ENCODE results near the gene TMEM198. TPM values are rescaled to one million over a fixed set of nuclear protein-coding genes. Genes with fewer than 3 reads are reported as not detected.

Gene TMEM198
- total RNA-seq, 1 donor from 2014 or later = 7.6 TPM

- TF ChIP-seq CTCF (IDR thresholded peaks at IDR 0.05; ENCODE audit: insufficient read depth, low read length, poor library complexity, severe bottlenecking) = no peak
- peaks cover 3% of the 10 kb centered on the region for H3K36me3 ChIP-seq (ENCODE audit: control insufficient read depth, insufficient read depth, low read length)
- peaks cover 34% of the 10 kb centered on the region for H3K27me3 ChIP-seq (ENCODE audit: control insufficient read depth, insufficient read depth, low read length)
- no peak for DNase-seq (ENCODE audit: low read depth)
- no peak overlapping the region for H3K4me3 ChIP-seq (ENCODE audit: low read depth, low read length)
Measured at GRCh38 chr2:219507581-219508443, 36.0 kb upstream of the TMEM198 start.

GRCh38 chr2:219508444-219508734, 35.4 kb upstream of the TMEM198 start:
- H3K4me3 ChIP-seq (ENCODE audit: low read depth, low read length) = no peak overlapping the region
- no peak for TF ChIP-seq CTCF (IDR thresholded peaks at IDR 0.05; ENCODE audit: insufficient read depth, low read length, poor library complexity, severe bottlenecking)
- no peak for DNase-seq (ENCODE audit: low read depth)
- peaks cover 3% of the 10 kb centered on the region for H3K36me3 ChIP-seq (ENCODE audit: control insufficient read depth, insufficient read depth, low read length)
- H3K27me3 ChIP-seq (ENCODE audit: control insufficient read depth, insufficient read depth, low read length) = peaks cover 39% of the 10 kb centered on the region

GRCh38 chr2:219508971-219509779, 34.7 kb upstream of the TMEM198 start:
- no peak for TF ChIP-seq CTCF (IDR thresholded peaks at IDR 0.05; ENCODE audit: insufficient read depth, low read length, poor library complexity, severe bottlenecking)
- Histone ChIP-seq H3K36me3 (ENCODE audit: control insufficient read depth, insufficient read depth, low read length) (peaks cover 1% of the 10 kb centered on the region), H3K4me3 (ENCODE audit: low read depth, low read length) (no peak overlapping the region), H3K27me3 (ENCODE audit: control insufficient read depth, insufficient read depth, low read length) (peaks cover 47% of the 10 kb centered on the region)
- no peak for DNase-seq (ENCODE audit: low read depth)

- Histone ChIP-seq H3K36me3 (ENCODE audit: control insufficient read depth, insufficient read depth, low read length) (peaks cover 1% of the 10 kb centered on the region), H3K4me3 (ENCODE audit: low read depth, low read length) (no peak overlapping the region), H3K27me3 (ENCODE audit: control insufficient read depth, insufficient read depth, low read length) (peaks cover 55% of the 10 kb centered on the region)
- peak; percentile 81 for TF ChIP-seq CTCF (IDR thresholded peaks at IDR 0.05; ENCODE audit: insufficient read depth, low read length, poor library complexity, severe bottlenecking)
- DNase-seq (ENCODE audit: low read depth) = no peak
Measured at GRCh38 chr2:219509780-219510511, 33.9 kb upstream of the TMEM198 start.

GRCh38 chr2:219510512-219511135, 33.2 kb upstream of the TMEM198 start:
- peaks cover 62% of the 10 kb centered on the region for H3K27me3 ChIP-seq (ENCODE audit: control insufficient read depth, insufficient read depth, low read length)
- H3K4me3 ChIP-seq (ENCODE audit: low read depth, low read length) = no peak overlapping the region
- peaks cover 1% of the 10 kb centered on the region for H3K36me3 ChIP-seq (ENCODE audit: control insufficient read depth, insufficient read depth, low read length)
- no peak for TF ChIP-seq CTCF (IDR thresholded peaks at IDR 0.05; ENCODE audit: insufficient read depth, low read length, poor library complexity, severe bottlenecking)
- no peak for DNase-seq (ENCODE audit: low read depth)

Measured in kidney epithelial cell (primary cell).